Loucy (cell line): ENCODE measurements around the gene PSAPL1.

Experiments
- EZH2phosphoT487 ChIP-seq: fragments of 200-600 bp; IDR thresholded peaks from 2 replicates; pipeline ENCODE4 v1.6.1; 2018; ENCODE audit warnings: antibody characterized with exemption, mild to moderate bottlenecking, moderate library complexity, borderline replicate concordance
- TF ChIP-seq, protein P1 (sequence below): fragments of 200-600 bp; sonication (generic); conservative IDR thresholded peaks from 2 replicates; pipeline ENCODE4 v1.5.1; 2014; ENCODE audit warnings: mild to moderate bottlenecking, antibody characterized with exemption, low read length

GRCh38 chr4:7425591-7426468 lies 8.9 kb downstream of the PSAPL1 start:
- TF ChIP-seq, protein P1, sequence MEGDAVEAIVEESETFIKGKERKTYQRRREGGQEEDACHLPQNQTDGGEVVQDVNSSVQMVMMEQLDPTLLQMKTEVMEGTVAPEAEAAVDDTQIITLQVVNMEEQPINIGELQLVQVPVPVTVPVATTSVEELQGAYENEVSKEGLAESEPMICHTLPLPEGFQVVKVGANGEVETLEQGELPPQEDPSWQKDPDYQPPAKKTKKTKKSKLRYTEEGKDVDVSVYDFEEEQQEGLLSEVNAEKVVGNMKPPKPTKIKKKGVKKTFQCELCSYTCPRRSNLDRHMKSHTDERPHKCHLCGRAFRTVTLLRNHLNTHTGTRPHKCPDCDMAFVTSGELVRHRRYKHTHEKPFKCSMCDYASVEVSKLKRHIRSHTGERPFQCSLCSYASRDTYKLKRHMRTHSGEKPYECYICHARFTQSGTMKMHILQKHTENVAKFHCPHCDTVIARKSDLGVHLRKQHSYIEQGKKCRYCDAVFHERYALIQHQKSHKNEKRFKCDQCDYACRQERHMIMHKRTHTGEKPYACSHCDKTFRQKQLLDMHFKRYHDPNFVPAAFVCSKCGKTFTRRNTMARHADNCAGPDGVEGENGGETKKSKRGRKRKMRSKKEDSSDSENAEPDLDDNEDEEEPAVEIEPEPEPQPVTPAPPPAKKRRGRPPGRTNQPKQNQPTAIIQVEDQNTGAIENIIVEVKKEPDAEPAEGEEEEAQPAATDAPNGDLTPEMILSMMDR, result no peak
- TF ChIP-seq EZH2phosphoT487, result no peak
